Keratinocyte (primary cell): ENCODE data around the gene FIGN. TPM values are rescaled to one million over a fixed set of nuclear protein-coding genes. Genes with fewer than 3 reads are reported as not detected.

Source experiments
- DNase-seq: peaks from one replicate; pipeline ENCODE4 v3.0.0-alpha.2; 2011; ENCODE audit warnings: low read depth, missing footprints, low spot score
- FAIRE-seq: peaks from 2 replicates; lab custom pipeline; 2011; peaks lifted over from hg19 to GRCh38; lab: Jason Lieb, UNC
- H2AFZ ChIP-seq: 2 replicates; pipeline ENCODE4 v1.6.0; 2012; ENCODE audit warnings: low read length, control low read depth, inconsistent platforms; ENCODE audit not compliant: control insufficient read depth
- H3K27ac ChIP-seq: 2 replicates; pipeline ENCODE4 v1.5.1; 2011; ENCODE audit warnings: low read length; ENCODE audit not compliant: control insufficient read depth, insufficient read depth
- H3K27me3 ChIP-seq: 3 replicates; pipeline ENCODE4 v1.6.0; 2011; ENCODE audit warnings: low read length; ENCODE audit not compliant: control insufficient read depth, insufficient read depth; ENCODE audit errors: extremely low read depth
- H3K36me3 ChIP-seq, 2 experiments: 2 replicates in 1 of 2; 3 replicates in 1 of 2; pipeline ENCODE4 v1.5.1; 2011; ENCODE audit warnings: low read length in 2 of 2, mild to moderate bottlenecking in 1 of 2; ENCODE audit not compliant: control insufficient read depth in 2 of 2, insufficient read depth in 2 of 2; ENCODE audit errors: extremely low read depth in 1 of 2
- H3K4me1 ChIP-seq: 3 replicates; pipeline ENCODE4 v1.5.1; 2011; ENCODE audit warnings: low read length; ENCODE audit not compliant: control insufficient read depth, insufficient read depth; ENCODE audit errors: extremely low read depth
- H3K4me2 ChIP-seq: 3 replicates; pipeline ENCODE4 v1.6.0; 2011; ENCODE audit warnings: low read depth, low read length; ENCODE audit not compliant: control insufficient read depth, insufficient read depth; ENCODE audit errors: extremely low read depth
- H3K4me3 ChIP-seq, 3 experiments: fragments of 200-600 bp in 1 of 3; sonication (generic) in 1 of 3; 2 replicates in 2 of 3; 3 replicates in 1 of 3; pipeline ENCODE4 v1.5.1; 2011 to 2016; ENCODE audit warnings: low read length in 3 of 3, mild to moderate bottlenecking in 3 of 3, control low read depth in 2 of 3, inconsistent platforms in 1 of 3, low read depth in 1 of 3, mixed read lengths in 1 of 3, mixed run types in 1 of 3, moderate library complexity in 1 of 3; ENCODE audit not compliant: control insufficient read depth in 2 of 3, insufficient read depth in 2 of 3; ENCODE audit errors: extremely low read depth in 1 of 3
- H3K79me2 ChIP-seq: 2 replicates; pipeline ENCODE4 v1.6.0; 2012; ENCODE audit warnings: low read length; ENCODE audit not compliant: control insufficient read depth, insufficient read depth
- H3K9ac ChIP-seq: 3 replicates; pipeline ENCODE4 v1.6.0; 2011; ENCODE audit warnings: low read length; ENCODE audit not compliant: control insufficient read depth, insufficient read depth; ENCODE audit errors: extremely low read depth
- H3K9me1 ChIP-seq: 3 replicates; pipeline ENCODE4 v1.6.0; 2011; ENCODE audit warnings: low read length; ENCODE audit not compliant: control insufficient read depth, insufficient read depth; ENCODE audit errors: extremely low read depth
- H3K9me3 ChIP-seq: 2 replicates; pipeline ENCODE4 v1.5.1; 2012; ENCODE audit warnings: low read depth, low read length; ENCODE audit not compliant: control insufficient read depth
- H4K20me1 ChIP-seq: 3 replicates; pipeline ENCODE4 v1.6.0; 2011; ENCODE audit warnings: low read length; ENCODE audit not compliant: control insufficient read depth, insufficient read depth; ENCODE audit errors: extremely low read depth
- EZH2 ChIP-seq: IDR thresholded peaks from one replicate; pipeline ENCODE4 v1.6.1; 2012; ENCODE audit warnings: inconsistent platforms, mild to moderate bottlenecking, low read length, moderate library complexity
- dilution Hi-C: fragments of 300-500 bp; cut with MboI; formaldehyde crosslinking; loops from one replicate; pipeline ENCODE4 v1.7.0; 2020; ENCODE audit warnings: low sequenced_read_pairs; ENCODE audit not compliant: extremely low pct_ligation_motif_present
- polyA plus RNA-seq, 5 experiments: library from polyadenylated mRNA; depleted of rRNA in 3 of 5; stranded (reverse) in 3 of 5; stranded (forward) in 1 of 5; unstranded in 1 of 5; fragments of >200 nt; gene quantifications; 1 replicate in 1 of 5; 2 replicates in 3 of 5; 3 replicates in 1 of 5; pipeline versions ENCODE4 v1.2.1 to v1.2.3, GENCODE V29; 2011 to 2012; ENCODE audit warnings: missing spikeins in 2 of 5, low read depth in 1 of 5, low replicate concordance in 1 of 5
- TF ChIP-seq, protein P1 (sequence below), 3 experiments: IDR thresholded peaks in 1 of 3; conservative IDR thresholded peaks in 1 of 3; optimal IDR thresholded peaks in 1 of 3; 2 replicates in 2 of 3; 3 replicates in 1 of 3; pipeline versions ENCODE3 to v1.5.1; 2011; ENCODE audit warnings: low read length in 3 of 3, mild to moderate bottlenecking in 3 of 3, moderate library complexity in 2 of 3, control low read depth in 1 of 3, inconsistent platforms in 1 of 3; ENCODE audit not compliant: insufficient read depth in 2 of 3; ENCODE audit errors: extremely low read depth in 1 of 3

The FIGN gene
- polyA plus RNA-seq, 1 donor (not counting 4 experiments of a cell fraction or from before 2014, with no cell fraction given) = 2.9 TPM

GRCh38 chr2:163755366-163755765 is 19.6 kb upstream of the FIGN start:
- Histone ChIP-seq H4K20me1 (no peaks in the 10 kb centered on the region), H3K9ac (no peak overlapping the region), H3K4me2 (no peak overlapping the region), H2AFZ (no peak overlapping the region), H3K9me3 (no peaks in the 10 kb centered on the region), H3K79me2 (no peaks in the 10 kb centered on the region), H3K27me3 (no peaks in the 10 kb centered on the region), H3K4me1 (peaks cover 20% of the 10 kb centered on the region), H3K9me1 (no peaks in the 10 kb centered on the region), H3K27ac (no peak overlapping the region), H3K4me3 (no peak overlapping the region), H3K36me3 (no peaks in the 10 kb centered on the region)
- dilution Hi-C loops = no loop called here
- no peak for FAIRE-seq
- TF ChIP-seq, protein P1, sequence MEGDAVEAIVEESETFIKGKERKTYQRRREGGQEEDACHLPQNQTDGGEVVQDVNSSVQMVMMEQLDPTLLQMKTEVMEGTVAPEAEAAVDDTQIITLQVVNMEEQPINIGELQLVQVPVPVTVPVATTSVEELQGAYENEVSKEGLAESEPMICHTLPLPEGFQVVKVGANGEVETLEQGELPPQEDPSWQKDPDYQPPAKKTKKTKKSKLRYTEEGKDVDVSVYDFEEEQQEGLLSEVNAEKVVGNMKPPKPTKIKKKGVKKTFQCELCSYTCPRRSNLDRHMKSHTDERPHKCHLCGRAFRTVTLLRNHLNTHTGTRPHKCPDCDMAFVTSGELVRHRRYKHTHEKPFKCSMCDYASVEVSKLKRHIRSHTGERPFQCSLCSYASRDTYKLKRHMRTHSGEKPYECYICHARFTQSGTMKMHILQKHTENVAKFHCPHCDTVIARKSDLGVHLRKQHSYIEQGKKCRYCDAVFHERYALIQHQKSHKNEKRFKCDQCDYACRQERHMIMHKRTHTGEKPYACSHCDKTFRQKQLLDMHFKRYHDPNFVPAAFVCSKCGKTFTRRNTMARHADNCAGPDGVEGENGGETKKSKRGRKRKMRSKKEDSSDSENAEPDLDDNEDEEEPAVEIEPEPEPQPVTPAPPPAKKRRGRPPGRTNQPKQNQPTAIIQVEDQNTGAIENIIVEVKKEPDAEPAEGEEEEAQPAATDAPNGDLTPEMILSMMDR (optimal IDR thresholded peaks at IDR 0.05 in 1 of 3, IDR thresholded peaks at IDR 0.05 in 1 of 3, conservative IDR thresholded peaks at IDR 0.05 in 1 of 3; ENCODE audit: extremely low read depth in 1 of 3, insufficient read depth in 2 of 3, low read length in 3 of 3) = no peak
- TF ChIP-seq EZH2 = no peak
- DNase-seq = no peak

GRCh38 chr2:163753726-163754125 is 17.9 kb upstream of the FIGN start:
- dilution Hi-C loops = no loop called here
- no peaks in the 10 kb centered on the region for H4K20me1 ChIP-seq
- no peaks in the 10 kb centered on the region for H3K27me3 ChIP-seq
- no peaks in the 10 kb centered on the region for H3K79me2 ChIP-seq
- H3K36me3 ChIP-seq = no peaks in the 10 kb centered on the region
- H3K4me3 ChIP-seq = no peak overlapping the region
- peaks cover 24% of the 10 kb centered on the region for H3K4me1 ChIP-seq
- H3K4me2 ChIP-seq = no peak overlapping the region
- no peak overlapping the region for H3K27ac ChIP-seq
- no peak for DNase-seq
- no peak overlapping the region for H3K9ac ChIP-seq
- no peak overlapping the region for H2AFZ ChIP-seq
- no peak for FAIRE-seq
- TF ChIP-seq, protein P1 (optimal IDR thresholded peaks at IDR 0.05 in 1 of 3, IDR thresholded peaks at IDR 0.05 in 1 of 3, conservative IDR thresholded peaks at IDR 0.05 in 1 of 3; ENCODE audit: extremely low read depth in 1 of 3, insufficient read depth in 2 of 3, low read length in 3 of 3) = no peak
- TF ChIP-seq EZH2 = no peak
- H3K9me3 ChIP-seq = no peaks in the 10 kb centered on the region
- no peaks in the 10 kb centered on the region for H3K9me1 ChIP-seq
